HG03521 (cell line): ENCODE measurements around the gene ARHGDIB.

Experiments used
- ATAC-seq: cut with Tn5 transposase; IDR thresholded peaks from one replicate; pipeline ENCODE4 v1.9.1; 2021; ENCODE audit warnings: mild to moderate bottlenecking, moderate library complexity; ENCODE audit not compliant: unreplicated experiment

ARHGDIB gene

GRCh38 chr12:14902465-14902864 is 58.9 kb downstream of the ARHGDIB start:
- ATAC-seq: no peak

DNA sequence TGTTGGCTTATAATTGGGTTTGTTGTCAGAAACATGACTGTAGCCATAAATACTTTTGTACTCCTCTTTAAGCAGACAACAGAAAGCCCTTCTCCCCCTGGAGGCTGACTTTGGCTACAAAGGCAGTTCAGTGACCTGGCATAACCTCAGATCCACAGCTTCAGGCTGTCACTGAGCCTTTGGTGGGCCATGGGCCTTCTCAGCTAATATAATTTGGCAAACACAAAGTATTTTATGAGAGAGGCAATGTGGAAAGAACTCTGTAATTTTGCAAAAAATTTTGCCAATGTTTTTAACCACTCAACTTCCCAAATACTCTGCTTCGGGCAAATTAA is 60.2 kb downstream of the ARHGDIB start:
- ATAC-seq: no peak

- ATAC-seq: no peak
Measured at GRCh38 chr12:14900521-14901227, 60.7 kb downstream of the ARHGDIB start.

- ATAC-seq: no peak
Measured at GRCh38 chr12:14896521-14897169, 64.8 kb downstream of the ARHGDIB start.

DNA sequence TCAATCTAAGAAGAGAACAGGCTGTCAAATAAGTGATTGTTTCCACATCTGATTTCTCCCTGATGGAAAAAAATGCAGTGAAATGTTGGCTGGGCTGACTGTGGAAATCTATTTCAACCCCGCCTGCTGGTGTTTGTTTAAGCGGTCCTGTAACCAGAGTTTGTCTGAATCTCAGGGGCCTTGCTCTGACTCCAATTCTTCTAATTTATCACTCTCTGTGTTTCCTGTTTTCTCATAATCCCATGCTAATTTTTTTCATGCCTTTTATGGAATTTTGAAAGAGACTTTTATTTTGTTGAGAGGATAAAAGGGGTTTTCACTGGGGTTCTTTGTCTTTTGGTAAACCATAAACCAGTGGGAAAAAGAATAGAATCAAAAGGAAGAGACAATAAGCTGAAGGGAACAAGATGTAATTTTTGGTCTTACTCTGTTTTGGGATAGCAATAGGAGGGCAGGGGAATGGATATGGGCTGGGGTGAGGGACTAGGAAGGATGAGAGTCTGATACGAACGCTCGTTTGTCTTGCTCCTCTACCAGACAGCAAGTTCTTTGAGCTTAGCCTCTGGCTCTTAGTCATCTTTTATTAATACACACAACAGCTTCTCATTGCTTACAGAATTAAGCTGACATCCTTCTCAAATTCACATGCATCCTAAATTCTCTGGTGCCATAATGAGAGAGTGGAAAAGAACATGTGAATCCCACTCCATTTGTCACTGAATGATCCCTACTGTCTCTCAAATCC is 67.7 kb downstream of the ARHGDIB start:
- ATAC-seq: no peak

DNA sequence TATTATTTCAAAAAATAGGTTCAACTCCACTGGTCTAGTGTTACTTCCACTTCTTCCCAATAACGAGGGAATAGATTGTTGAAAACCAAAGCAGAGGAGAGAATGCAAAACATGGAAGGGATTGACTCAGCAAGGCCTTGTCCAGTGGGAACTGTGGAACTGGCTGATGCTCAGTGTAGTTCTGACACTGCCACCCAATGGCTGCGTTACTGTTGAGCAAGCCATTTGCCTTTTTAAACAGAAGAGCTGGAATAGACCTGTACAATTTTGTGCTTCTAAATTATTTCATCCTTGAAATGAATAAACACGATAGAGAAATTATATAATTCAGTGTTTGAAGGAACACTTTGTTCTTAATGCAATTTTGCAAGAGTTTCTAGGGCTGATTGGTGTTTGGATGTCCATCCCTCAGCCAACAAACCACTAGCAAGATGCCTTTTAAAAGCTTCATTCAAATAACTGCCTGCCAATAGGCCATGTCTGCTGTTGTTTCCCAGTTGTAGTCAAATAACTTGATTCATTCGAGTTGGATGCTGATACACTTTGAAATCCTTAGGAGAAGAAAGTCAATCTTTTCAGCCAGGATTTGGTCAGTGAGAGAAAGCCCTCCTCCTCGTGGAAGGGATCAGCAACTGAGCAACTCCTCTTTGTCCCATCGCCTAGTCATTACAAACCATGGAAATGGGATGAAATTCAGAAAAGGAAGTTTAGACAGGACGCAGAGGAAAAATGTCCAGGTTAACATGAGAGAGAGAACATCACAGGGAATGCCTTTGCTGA is 68.5 kb downstream of the ARHGDIB start:
- ATAC-seq: no peak
